Measurements from ENCODE around the gene TNS1.
"Not testable (repeated sequence)": the region's sequence is repeated elsewhere in the genome, so short reads cannot be mapped to it uniquely, and the experiment has no call there.

TNS1 gene

DNA sequence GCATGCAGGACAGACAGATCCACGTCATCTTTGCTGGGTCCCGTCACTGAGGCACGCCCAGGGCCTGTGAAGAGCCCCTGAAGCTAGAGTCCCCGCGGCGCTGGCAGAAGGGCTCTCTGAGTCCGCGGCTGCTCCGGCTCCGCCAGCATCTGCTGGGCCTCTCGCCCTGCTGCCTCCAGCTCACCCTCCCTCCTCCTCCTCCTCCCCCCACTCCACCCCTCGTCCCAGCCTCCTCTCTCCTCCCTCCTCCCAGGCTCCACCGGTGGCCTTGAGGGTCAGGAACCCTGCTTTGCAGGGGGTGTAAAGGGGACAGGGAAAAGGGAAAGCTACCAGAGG, at the start of gene TNS1:
TSS of gene TNS1 (minus strand) at position 151 of the 336 bp plus-strand sequence. CDS start at position 28, 123 bp downstream.
- Mint-ChIP-seq H3K4me3 (no peak within 1 kb of the TSS), H3K9me3 (no peaks in the 10 kb centered on the region), H3K36me3 (ENCODE audit: low read depth) (no peaks in the 10 kb centered on the region), H3K4me1 (ENCODE audit: low read depth) (no peaks in the 10 kb centered on the region), H3K27me3 (ENCODE audit: low read depth) (peaks cover 3% of the 10 kb centered on the region), H3K27ac (no peak within 1 kb of the TSS)
- no peak for DNase-seq (ENCODE audit: low spot score)

DNA sequence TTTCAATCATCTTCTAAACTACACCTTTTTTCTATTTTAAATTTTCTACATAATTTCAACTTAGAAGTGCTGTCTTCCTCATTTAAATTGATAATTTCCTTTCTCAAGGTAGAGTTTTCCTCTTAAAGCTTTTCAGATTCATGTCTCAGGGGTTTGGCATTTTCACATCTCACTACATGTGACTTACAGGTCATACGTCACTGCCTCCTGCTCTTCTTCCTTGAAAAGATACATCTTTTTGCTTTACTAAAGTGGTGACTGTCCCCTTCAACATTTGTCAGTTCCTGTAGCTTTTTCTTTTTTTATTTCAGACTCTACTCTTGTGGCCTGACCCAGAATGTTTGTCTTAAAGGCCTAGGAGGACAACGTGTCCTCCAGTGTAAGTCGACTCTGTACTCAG, 49.1 kb upstream of the TNS1 start:
- Mint-ChIP-seq H3K9me3 (no peaks in the 10 kb centered on the region), H3K4me1 (ENCODE audit: low read depth) (no peaks in the 10 kb centered on the region), H3K27me3 (ENCODE audit: low read depth) (peaks cover 14% of the 10 kb centered on the region), H3K36me3 (ENCODE audit: low read depth) (no peaks in the 10 kb centered on the region), H3K4me3 (no peak overlapping the region), H3K27ac (no peak overlapping the region)
- DNase-seq (ENCODE audit: low spot score), result no peak

DNA sequence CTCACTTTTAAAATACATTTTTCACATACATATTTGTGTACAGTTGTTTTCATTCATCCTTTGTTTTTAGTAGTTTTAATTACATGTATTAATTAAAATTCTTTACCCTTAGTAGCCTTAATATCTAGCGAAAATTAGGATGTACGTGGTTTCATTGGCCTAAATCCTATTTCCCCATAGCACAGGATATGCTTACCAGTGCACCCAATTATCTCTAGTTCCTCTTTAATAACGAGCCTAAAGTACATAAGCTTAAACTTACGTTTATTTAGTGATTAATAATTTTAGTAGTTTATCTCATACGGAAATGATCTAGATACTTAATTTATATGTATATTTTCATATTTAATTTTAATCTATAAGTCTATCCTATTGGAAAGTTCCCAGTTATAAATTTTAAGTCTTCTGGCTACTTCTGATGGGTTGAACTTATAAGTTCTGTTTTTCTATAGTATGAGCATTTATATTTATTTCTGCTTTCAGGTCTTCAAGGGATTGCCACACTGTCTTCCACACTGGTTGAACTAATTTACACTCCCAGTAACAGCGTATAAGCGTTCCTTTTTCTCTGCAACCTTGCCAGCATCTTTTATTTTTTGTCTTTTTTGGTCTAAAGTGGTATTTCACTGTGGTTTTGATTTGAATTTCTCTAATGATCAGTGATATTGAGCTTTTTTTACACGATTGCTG, 44.9 kb upstream of the TNS1 start:
- Mint-ChIP-seq H3K4me1 (ENCODE audit: low read depth) (no peaks in the 10 kb centered on the region), H3K4me3 (no peak overlapping the region), H3K27ac (no peak overlapping the region), H3K36me3 (ENCODE audit: low read depth) (no peaks in the 10 kb centered on the region), H3K9me3 (peaks cover 14% of the 10 kb centered on the region), H3K27me3 (ENCODE audit: low read depth) (peaks cover 12% of the 10 kb centered on the region)
- DNase-seq (ENCODE audit: low spot score), result no peak

DNA sequence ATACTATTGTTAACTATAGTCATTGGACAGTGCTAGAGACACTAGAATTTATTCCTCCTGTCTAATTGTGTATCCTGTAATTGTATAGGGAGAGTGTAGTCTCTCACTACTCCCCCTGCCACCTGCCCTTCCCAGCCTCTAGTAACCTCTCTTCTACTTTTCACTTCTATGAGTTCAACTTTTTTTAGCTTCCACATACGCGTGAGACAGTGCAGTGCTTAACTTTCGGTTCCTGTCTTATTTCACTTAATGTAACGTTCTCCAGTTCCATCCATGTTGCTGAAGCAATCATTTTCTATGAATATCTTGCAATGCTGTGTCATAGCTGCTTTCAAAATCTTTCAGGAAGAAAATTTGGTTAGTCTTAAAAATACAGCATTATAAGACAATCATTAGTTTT, 43.4 kb upstream of the TNS1 start:
- H3K4me3 Mint-ChIP-seq, result no peak overlapping the region
- H3K27ac Mint-ChIP-seq, result no peak overlapping the region
- peaks cover 7% of the 10 kb centered on the region for H3K36me3 Mint-ChIP-seq (ENCODE audit: low read depth)
- peaks cover 5% of the 10 kb centered on the region for H3K4me1 Mint-ChIP-seq (ENCODE audit: low read depth)
- peaks cover 12% of the 10 kb centered on the region for H3K27me3 Mint-ChIP-seq (ENCODE audit: low read depth)
- DNase-seq (ENCODE audit: low spot score), result no peak
- H3K9me3 Mint-ChIP-seq, result peaks cover 19% of the 10 kb centered on the region

DNA sequence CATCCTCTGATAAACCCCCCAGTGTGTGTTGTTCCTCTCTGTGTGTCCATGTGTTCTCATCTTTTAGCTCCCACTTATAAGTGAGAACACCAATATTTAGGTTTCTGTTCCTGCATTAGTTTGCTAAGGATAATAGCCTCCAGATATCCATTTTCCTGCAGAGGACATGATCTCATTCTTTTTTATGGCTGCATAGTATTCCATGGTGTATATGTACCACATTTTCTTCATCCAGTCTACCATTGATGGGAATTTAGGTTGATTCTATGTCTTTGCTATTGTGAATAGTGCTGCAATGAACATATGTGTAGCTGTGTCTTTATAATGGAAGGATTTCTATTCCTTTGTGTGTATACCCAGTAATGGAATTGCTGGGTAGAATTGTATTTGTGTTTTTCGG, 41.8 kb upstream of the TNS1 start:
- not testable (repeated sequence) for H3K27ac Mint-ChIP-seq; H3K4me3 Mint-ChIP-seq; H3K4me1 Mint-ChIP-seq (ENCODE audit: low read depth); DNase-seq (ENCODE audit: low spot score); H3K36me3 Mint-ChIP-seq (ENCODE audit: low read depth); H3K27me3 Mint-ChIP-seq (ENCODE audit: low read depth)
- peaks cover 19% of the 10 kb centered on the region for H3K9me3 Mint-ChIP-seq

DNA sequence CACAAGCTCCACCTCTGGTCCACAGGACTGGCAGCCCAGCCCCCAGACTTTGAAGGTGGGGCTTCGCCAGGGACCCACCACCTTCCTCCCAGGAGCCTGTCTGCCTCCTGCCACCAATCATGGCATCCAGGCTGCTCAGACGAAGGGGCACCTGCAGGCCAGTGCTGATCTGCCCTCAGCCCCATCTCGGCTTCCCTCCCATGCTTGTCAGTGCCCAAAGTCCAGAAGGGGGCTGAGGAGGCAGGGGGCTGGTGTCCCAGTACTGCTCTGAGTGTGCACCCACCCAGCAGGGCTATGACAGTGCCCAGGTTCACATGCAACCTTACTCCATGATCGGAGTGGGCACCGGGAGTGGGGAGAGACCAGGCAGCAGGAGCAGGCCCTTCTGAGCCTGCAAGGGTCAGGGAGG, 40.9 kb upstream of the TNS1 start:
- H3K27me3 Mint-ChIP-seq (ENCODE audit: low read depth), result peaks cover 15% of the 10 kb centered on the region
- peaks cover 7% of the 10 kb centered on the region for H3K36me3 Mint-ChIP-seq (ENCODE audit: low read depth)
- peaks cover 19% of the 10 kb centered on the region for H3K9me3 Mint-ChIP-seq
- no peak for DNase-seq (ENCODE audit: low spot score)
- peaks cover 14% of the 10 kb centered on the region for H3K4me1 Mint-ChIP-seq (ENCODE audit: low read depth)
- H3K4me3 Mint-ChIP-seq, result no peak overlapping the region
- no peak overlapping the region for H3K27ac Mint-ChIP-seq

DNA sequence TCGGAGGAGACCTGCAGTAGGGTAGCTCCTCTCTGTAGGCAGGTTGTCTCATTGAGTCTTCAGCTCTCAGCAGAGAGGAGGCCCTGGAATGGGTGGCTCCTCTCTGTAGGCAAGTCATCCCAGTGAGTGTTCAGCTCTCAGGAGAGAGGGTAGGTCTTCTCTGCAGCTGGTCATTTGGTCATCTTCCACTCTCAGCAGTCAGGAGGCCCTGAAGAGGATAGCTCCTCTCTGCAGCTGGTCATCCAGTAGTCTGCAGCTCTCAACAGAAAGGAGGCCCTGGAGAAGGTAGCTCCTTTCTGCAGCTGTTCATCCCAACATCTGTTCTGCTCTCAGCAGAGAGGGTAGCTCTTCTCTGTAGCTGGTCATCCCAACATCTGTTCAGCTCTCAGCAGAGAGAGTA, 40.3 kb upstream of the TNS1 start:
- Mint-ChIP-seq H3K36me3 (ENCODE audit: low read depth) (peaks cover 7% of the 10 kb centered on the region), H3K9me3 (peaks cover 19% of the 10 kb centered on the region), H3K4me3 (no peak overlapping the region), H3K27ac (no peak overlapping the region), H3K27me3 (ENCODE audit: low read depth) (peaks cover 12% of the 10 kb centered on the region), H3K4me1 (ENCODE audit: low read depth) (peaks cover 14% of the 10 kb centered on the region)
- no peak for DNase-seq (ENCODE audit: low spot score)

DNA sequence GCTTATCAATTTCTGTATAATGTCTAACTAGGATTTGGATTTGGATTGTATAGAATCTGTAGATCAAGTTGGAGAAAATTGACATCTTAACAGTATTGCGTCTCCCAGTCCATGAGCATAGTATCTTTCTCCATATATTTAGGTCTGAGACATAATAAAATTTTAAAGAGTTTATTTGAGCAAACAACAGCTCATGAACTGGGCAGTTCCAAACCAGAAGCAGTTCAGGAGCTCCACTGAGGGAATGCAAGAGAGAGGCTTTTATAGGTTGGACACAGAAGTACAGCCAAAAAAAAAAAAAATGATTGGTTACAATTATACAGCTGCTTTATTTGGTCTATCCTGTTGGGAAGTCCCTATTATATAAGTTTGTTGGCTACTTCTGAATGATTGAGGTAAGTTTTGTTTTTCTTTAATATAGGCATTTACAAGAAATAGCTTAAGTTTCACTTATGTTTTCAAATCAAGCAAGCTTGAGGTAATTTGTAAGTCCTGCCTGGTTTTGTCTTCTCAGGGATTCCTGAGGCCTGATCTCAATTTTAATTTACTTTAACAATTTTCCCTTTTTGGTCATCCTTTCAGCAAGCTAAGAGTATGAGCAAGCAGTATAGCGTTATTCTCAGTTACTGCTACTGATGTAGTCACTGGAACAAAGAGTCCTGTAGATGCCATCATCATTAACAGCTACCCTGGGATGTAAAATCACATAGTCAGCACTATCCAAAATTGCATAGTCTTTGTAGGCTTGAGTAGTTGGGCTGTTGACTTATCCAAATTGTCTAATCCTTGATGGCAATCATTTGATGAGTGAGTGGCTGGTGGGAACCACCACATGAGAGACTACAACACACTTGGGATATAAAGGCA, 38.7 kb upstream of the TNS1 start:
- Mint-ChIP-seq H3K9me3 (peaks cover 19% of the 10 kb centered on the region), H3K4me3 (no peak overlapping the region), H3K27ac (peak overlapping the region; percentile 73), H3K36me3 (ENCODE audit: low read depth) (peaks cover 7% of the 10 kb centered on the region), H3K27me3 (ENCODE audit: low read depth) (peaks cover 15% of the 10 kb centered on the region), H3K4me1 (ENCODE audit: low read depth) (peaks cover 14% of the 10 kb centered on the region)
- DNase-seq (ENCODE audit: low spot score), result no peak

DNA sequence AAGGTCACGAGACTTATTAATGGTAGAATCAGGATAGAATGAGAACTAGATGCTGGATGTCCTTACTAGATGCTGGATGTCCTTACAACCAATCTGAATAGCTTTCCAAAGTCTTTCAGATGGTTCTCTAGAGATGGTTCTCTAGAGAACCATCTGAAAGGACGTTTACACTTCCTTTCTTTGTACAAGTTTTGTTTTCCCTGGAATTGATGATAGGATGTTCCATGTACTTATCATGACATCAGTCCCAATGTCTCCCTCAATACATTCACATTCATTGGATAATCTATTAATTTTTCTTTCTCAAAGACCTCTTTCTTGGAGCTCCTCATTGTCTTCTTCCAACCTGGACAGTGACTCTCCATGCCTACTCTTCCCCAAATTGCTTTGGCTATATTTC, 38.1 kb upstream of the TNS1 start:
- Mint-ChIP-seq H3K9me3 (peaks cover 19% of the 10 kb centered on the region), H3K4me3 (no peak overlapping the region), H3K27me3 (ENCODE audit: low read depth) (peaks cover 15% of the 10 kb centered on the region), H3K36me3 (ENCODE audit: low read depth) (peaks cover 7% of the 10 kb centered on the region), H3K27ac (no peak overlapping the region), H3K4me1 (ENCODE audit: low read depth) (peaks cover 14% of the 10 kb centered on the region)
- no peak for DNase-seq (ENCODE audit: low spot score)

DNA sequence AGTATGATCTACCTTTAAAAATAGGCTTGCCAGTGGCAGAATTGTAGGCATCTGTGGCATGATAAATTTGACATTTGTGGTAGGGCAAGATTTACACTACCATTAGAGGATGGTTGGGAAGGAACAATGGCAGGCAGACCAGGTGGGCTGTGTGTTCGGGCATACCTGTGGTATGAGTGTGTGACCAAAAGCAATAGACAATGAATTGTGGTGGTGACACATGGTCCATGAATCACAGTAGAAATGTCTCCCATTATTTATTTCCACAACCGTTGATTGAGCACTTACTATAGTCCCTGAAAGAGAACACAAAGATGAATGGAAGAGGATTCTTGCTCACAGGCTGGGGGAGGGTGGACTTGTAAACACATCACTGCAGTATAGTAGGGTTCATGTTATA, 36.4 kb upstream of the TNS1 start:
- H3K27ac Mint-ChIP-seq, result peak overlapping the region; percentile 32
- H3K4me3 Mint-ChIP-seq, result no peak overlapping the region
- H3K36me3 Mint-ChIP-seq (ENCODE audit: low read depth), result peaks cover 7% of the 10 kb centered on the region
- no peak for DNase-seq (ENCODE audit: low spot score)
- peaks cover 11% of the 10 kb centered on the region for H3K9me3 Mint-ChIP-seq
- peaks cover 15% of the 10 kb centered on the region for H3K27me3 Mint-ChIP-seq (ENCODE audit: low read depth)
- H3K4me1 Mint-ChIP-seq (ENCODE audit: low read depth), result peaks cover 16% of the 10 kb centered on the region

DNA sequence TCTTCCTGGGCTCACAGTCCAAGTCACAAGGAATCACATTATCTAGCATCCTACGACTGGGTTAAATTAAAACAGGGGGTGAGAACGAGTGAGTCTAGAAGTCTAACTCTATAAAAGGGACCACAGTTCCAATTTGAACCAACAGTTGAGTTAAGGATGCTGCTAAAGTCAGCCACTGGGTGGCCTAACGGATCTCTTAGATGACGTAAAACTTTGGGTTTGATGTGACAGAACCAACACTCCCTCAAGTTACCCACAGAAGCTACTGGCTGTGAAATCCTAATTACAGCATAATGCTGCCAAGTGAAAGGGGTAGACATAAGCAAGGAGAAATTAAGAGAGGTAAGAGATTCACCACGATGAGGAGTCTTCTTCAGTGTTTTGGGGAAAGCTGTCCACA, 33.6 kb upstream of the TNS1 start:
- H3K36me3 Mint-ChIP-seq (ENCODE audit: low read depth), result no peaks in the 10 kb centered on the region
- peaks cover 17% of the 10 kb centered on the region for H3K27me3 Mint-ChIP-seq (ENCODE audit: low read depth)
- peaks cover 13% of the 10 kb centered on the region for H3K4me1 Mint-ChIP-seq (ENCODE audit: low read depth)
- DNase-seq (ENCODE audit: low spot score), result no peak
- H3K9me3 Mint-ChIP-seq, result no peaks in the 10 kb centered on the region
- H3K27ac Mint-ChIP-seq, result peak overlapping the region; percentile 3
- H3K4me3 Mint-ChIP-seq, result peak overlapping the region; percentile 5

DNA sequence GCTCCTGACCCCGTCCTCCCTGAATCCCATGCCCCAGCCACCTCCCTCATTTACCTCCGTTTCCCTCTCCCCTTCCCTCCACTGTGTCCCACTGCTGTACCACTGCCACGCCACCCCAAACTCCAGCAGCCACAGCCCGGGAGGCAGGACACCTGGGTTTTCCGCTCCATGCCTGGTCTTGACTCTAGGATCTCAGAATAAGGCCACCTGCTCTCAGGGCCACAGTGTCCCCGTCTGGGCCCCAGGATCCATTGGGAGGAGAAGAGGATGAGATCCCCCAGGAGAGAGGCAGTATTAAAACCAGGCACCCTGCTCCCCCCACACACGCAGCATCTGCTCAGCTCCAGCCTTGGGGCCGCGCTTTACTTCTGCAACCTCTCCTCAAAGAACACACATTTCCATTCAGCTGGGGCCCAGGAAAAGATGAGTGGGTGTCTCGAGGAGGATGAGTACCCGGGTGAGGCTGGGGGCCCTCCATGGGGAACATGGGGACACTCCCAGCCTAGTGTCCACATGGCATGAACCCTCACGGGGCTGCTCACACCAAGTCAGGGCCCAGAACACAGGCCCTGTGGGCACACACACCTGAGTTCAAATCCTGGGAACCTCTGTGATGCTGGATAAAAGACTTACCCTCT, 32.8 kb upstream of the TNS1 start:
- Mint-ChIP-seq H3K27ac (no peak overlapping the region), H3K36me3 (ENCODE audit: low read depth) (no peaks in the 10 kb centered on the region), H3K9me3 (no peaks in the 10 kb centered on the region)

DNA sequence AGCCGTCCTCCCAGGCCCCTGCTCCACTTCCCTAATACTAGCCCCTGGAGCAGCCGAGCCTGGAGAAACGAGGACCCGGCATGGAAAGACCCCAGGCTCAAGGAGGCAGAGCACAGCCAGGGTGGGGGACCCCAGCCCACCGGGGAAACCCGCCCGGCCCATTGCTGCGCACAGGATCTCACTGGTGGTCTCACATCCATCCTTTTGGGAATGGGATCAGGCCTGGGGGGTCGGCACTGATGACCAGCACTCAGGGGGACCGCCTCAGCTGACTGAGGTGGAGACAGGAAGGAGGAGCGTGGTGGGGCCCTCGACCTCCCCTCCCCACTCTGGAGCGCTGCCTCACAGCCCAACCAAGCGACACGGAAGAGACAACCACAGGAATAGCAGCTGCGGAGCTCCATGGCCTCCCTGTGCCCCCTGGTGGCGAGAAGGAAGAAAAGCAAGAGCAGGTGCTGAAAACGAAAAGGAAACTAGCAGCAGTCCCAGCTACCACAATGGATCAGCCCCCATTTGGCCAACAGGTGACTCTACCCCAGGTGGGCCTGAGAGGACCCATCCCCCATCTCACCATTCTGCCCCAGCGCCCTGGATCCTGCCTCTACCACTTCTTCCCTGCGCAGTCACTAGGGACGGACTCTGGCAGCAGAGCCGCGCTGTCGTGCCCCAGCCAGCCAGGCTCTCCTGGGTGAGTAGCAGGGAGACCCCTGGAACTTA, 31.9 kb upstream of the TNS1 start:
- H3K27me3 Mint-ChIP-seq (ENCODE audit: low read depth), result peaks cover 17% of the 10 kb centered on the region
- not testable (repeated sequence) for H3K4me1 Mint-ChIP-seq (ENCODE audit: low read depth); H3K36me3 Mint-ChIP-seq (ENCODE audit: low read depth); H3K9me3 Mint-ChIP-seq
- H3K4me3 Mint-ChIP-seq, result peak overlapping the region; percentile 65
- peak overlapping the region; percentile 22 for H3K27ac Mint-ChIP-seq
- peak; percentile 57 for DNase-seq (ENCODE audit: low spot score)

More for the DNA sequence above, 32.8 kb upstream of the TNS1 start:
- Mint-ChIP-seq H3K4me3 (peak overlapping the region; percentile 47), H3K27me3 (ENCODE audit: low read depth) (peaks cover 17% of the 10 kb centered on the region), H3K4me1 (ENCODE audit: low read depth) (peaks cover 9% of the 10 kb centered on the region)
- no peak for DNase-seq (ENCODE audit: low spot score)
